Stimulated activated CD8-positive, alpha-beta memory T cell treated with anti-CD3 and anti-CD28 coated beads, Interleukin-4, amount 100 ng/mL, for 24 hours (primary cell): Measurements from ENCODE around the gene VPS37C.
"Not testable (repeated sequence)": the region's sequence is repeated elsewhere in the genome, so short reads cannot be mapped to it uniquely, and the experiment has no call there.

Experiments used
- DNase-seq: peaks from one replicate; pipeline ENCODE4 v3.0.0-alpha.2; 2020; ENCODE audit warnings: low read depth

The VPS37C gene

GRCh38 chr11:61174949-61175348 lies 13.7 kb upstream of the VPS37C start:
- no peak for DNase-seq

- DNase-seq: no peak
These were observed 13.0 kb upstream of the VPS37C start for GRCh38 chr11:61174273-61174672.

GRCh38 chr11:61173456-61173855 lies 12.2 kb upstream of the VPS37C start:
- no peak for DNase-seq

GRCh38 chr11:61172888-61173287 lies 11.7 kb upstream of the VPS37C start:
- DNase-seq: no peak

- no peak for DNase-seq
These were observed 11.1 kb upstream of the VPS37C start for GRCh38 chr11:61172356-61172755.

GRCh38 chr11:61171907-61172306 lies 10.7 kb upstream of the VPS37C start:
- no peak for DNase-seq

- no peak for DNase-seq
These were observed 9.3 kb upstream of the VPS37C start for GRCh38 chr11:61170566-61170965.

- DNase-seq: no peak
These were observed 7.6 kb upstream of the VPS37C start for GRCh38 chr11:61168800-61169199.

GRCh38 chr11:61168042-61168688 lies 6.9 kb upstream of the VPS37C start:
- DNase-seq: no peak

- DNase-seq: not testable (repeated sequence)
These were observed 5.1 kb upstream of the VPS37C start for GRCh38 chr11:61166331-61166730.

GRCh38 chr11:61165785-61166184 lies 4.6 kb upstream of the VPS37C start:
- not testable (repeated sequence) for DNase-seq

GRCh38 chr11:61164606-61165424 lies 3.6 kb upstream of the VPS37C start:
- no peak for DNase-seq

- DNase-seq: no peak
These were observed 2.7 kb upstream of the VPS37C start for GRCh38 chr11:61163714-61164605.

- no peak for DNase-seq
These were observed 1.8 kb upstream of the VPS37C start for GRCh38 chr11:61163021-61163420.

GRCh38 chr11:61162092-61162941 lies 1.1 kb upstream of the VPS37C start:
- DNase-seq: no peak

- no peak for DNase-seq
These were observed 588 bp downstream of the VPS37C start for GRCh38 chr11:61160487-61161189.

GRCh38 chr11:61158691-61159381 lies 2.4 kb downstream of the VPS37C start:
- no peak for DNase-seq

- DNase-seq: no peak
These were observed 3.5 kb downstream of the VPS37C start for GRCh38 chr11:61157743-61158142.

GRCh38 chr11:61155741-61156140 lies 5.5 kb downstream of the VPS37C start:
- DNase-seq: no peak

GRCh38 chr11:61155312-61155711 lies 5.9 kb downstream of the VPS37C start:
- no peak for DNase-seq
